GM10266 (cell line): ENCODE measurements around the gene PLEKHO2.
A peak's percentile ranks its signal among the peaks of the same experiment; 100 is the strongest.
"Not testable (repeated sequence)": the region's sequence is repeated elsewhere in the genome, so short reads cannot be mapped to it uniquely, and the experiment has no call there.

Experiments used
- DNase-seq: peaks from one replicate; pipeline ENCODE4 v3.0.0; 2012; ENCODE audit errors: extremely low spot score
- CTCF ChIP-seq: IDR thresholded peaks from 2 replicates; pipeline ENCODE4 v1.5.1; 2012; ENCODE audit warnings: mild to moderate bottlenecking, low read depth; ENCODE audit not compliant: control insufficient read depth, insufficient read depth; ENCODE audit errors: missing control alignments

PLEKHO2 gene

GRCh38 chr15:64841344-64842095 is at the start of gene PLEKHO2:
TSS of gene PLEKHO2 (plus strand) at chr15:64841915. CDS start at chr15:64842017, 102 bp downstream.
- peak; percentile 45 for TF ChIP-seq CTCF
- DNase-seq = peak; percentile 98

- no peak for DNase-seq
- no peak for TF ChIP-seq CTCF
Measured at GRCh38 chr15:64792282-64792681, 49.4 kb upstream of the PLEKHO2 start.

- not testable (repeated sequence) for DNase-seq
Measured at GRCh38 chr15:64795299-64795698, 46.4 kb upstream of the PLEKHO2 start.

GRCh38 chr15:64795921-64796320 is 45.8 kb upstream of the PLEKHO2 start:
- DNase-seq = not testable (repeated sequence)

- not testable (repeated sequence) for DNase-seq
Measured at GRCh38 chr15:64798905-64799304, 42.8 kb upstream of the PLEKHO2 start.

- no peak for TF ChIP-seq CTCF
- no peak for DNase-seq
Measured at GRCh38 chr15:64800476-64800875, 41.2 kb upstream of the PLEKHO2 start.

- TF ChIP-seq CTCF = no peak
- no peak for DNase-seq
Measured at GRCh38 chr15:64803526-64803925, 38.2 kb upstream of the PLEKHO2 start.

GRCh38 chr15:64804619-64805018 is 37.1 kb upstream of the PLEKHO2 start:
- TF ChIP-seq CTCF = no peak
- DNase-seq = no peak

- TF ChIP-seq CTCF = no peak
- DNase-seq = no peak
Measured at GRCh38 chr15:64806509-64806908, 35.2 kb upstream of the PLEKHO2 start.
